Stomach (tissue), 4 donors: ENCODE measurements around the gene PGLYRP3.

Experiments
- POLR2A ChIP-seq, 4 donors: fragments of 450-650 bp; IDR thresholded peaks; one replicate each; pipeline ENCODE4 v1.6.1; 2016; ENCODE audit warnings: antibody characterized with exemption in 4 of 4, control low read depth in 2 of 4, mild to moderate bottlenecking in 1 of 4, moderate library complexity in 1 of 4
- TF ChIP-seq, protein P1 (sequence below), 7 experiments: fragments of 450-650 bp in 4 of 7; fragments of 200-600 bp in 3 of 7; sonication (generic) in 3 of 7; IDR thresholded peaks; one replicate each; pipeline ENCODE4 v1.5.1; 2016 to 2019; ENCODE audit warnings: antibody characterized with exemption in 7 of 7, control low read depth in 2 of 7, mild to moderate bottlenecking in 1 of 7

DNA sequence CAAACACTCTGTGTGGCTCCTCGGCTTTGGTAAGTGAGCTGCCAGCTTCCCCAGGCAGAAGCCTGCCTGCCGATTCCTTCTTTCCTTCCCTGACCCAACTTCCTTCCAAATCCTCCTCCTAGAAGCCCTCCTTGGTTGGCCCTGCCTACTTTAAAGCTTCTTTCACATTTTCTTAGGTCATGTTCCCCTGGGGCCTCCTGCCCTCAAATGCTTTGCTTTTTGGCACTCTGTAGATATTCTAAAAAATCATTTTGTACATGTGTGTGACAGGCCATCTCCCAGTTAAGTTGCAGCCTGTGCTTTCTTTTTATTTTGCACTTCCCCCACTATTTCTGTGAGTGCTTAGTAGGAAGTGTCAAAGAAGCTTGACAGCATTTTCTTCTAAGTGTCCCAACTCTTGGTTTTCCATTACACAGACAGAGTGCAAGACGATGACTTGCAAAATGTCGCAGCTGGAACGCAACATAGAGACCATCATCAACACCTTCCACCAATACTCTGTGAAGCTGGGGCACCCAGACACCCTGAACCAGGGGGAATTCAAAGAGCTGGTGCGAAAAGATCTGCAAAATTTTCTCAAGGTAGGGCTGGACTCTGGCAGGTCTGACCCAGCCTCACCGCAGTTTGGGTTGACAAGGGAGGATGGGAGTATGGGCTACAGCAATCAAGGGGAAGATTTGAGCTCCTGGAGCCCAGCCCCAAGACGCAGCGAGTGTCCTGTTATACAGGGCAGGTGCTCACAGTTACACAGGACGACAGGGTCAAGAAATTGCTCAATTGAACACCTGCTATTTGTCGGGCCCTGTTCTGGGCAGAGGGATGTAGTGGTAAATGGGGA is 45.3 kb upstream of the PGLYRP3 start, which contains the start of gene S100A9:
- TF ChIP-seq, protein P1, sequence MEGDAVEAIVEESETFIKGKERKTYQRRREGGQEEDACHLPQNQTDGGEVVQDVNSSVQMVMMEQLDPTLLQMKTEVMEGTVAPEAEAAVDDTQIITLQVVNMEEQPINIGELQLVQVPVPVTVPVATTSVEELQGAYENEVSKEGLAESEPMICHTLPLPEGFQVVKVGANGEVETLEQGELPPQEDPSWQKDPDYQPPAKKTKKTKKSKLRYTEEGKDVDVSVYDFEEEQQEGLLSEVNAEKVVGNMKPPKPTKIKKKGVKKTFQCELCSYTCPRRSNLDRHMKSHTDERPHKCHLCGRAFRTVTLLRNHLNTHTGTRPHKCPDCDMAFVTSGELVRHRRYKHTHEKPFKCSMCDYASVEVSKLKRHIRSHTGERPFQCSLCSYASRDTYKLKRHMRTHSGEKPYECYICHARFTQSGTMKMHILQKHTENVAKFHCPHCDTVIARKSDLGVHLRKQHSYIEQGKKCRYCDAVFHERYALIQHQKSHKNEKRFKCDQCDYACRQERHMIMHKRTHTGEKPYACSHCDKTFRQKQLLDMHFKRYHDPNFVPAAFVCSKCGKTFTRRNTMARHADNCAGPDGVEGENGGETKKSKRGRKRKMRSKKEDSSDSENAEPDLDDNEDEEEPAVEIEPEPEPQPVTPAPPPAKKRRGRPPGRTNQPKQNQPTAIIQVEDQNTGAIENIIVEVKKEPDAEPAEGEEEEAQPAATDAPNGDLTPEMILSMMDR (IDR thresholded peaks at IDR 0.05) = no peak
- TF ChIP-seq POLR2A (IDR thresholded peaks at IDR 0.05) = no peak
